ENCODE data around the gene NUDT6. TPM values are rescaled to one million over a fixed set of nuclear protein-coding genes. Genes with fewer than 3 reads are reported as not detected.
A peak's percentile ranks its signal among the peaks of the same experiment; 100 is the strongest.

Gene NUDT6
- total RNA-seq, 2 donors from 2014 or later = 6.6 to 12.4 TPM

DNA sequence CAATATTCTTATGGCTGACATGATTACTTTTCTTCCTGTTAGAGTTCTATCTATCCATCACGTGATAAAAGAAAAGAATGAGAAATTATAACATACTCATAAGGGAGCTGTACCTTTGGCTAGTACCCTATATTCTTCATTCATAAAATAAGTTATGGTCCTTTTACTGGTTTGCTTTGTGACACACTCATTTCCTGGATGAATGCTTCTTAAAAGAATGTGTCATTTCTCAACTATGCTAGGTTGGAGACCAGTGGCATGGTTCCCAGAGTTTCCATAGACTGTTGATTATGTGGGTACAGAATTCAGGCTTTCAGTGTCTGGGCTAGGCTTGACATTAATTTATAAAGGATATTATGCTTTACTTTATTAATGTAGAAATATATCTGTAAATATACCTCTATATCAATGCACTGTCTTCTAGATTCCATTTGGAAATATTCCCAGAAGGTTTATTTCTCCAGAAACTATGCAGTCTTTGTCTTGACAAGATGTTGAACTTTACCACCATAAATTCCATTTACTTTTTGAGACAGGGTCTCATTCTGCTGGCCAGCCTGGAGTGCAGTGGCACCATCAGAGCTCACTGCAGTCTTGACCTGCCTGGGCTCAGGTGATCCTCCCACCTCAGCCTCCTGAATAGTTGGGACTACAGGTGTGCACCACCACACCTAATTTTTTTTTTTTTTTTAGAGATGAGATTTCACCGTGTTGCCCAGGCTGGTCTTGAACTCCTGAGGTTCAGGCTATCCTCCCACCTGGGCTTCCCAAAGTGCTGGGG lies 23.8 kb downstream of the NUDT6 start:
- peak; percentile 70 for DNase-seq (ENCODE audit: low spot score)
- 55% methylated on average over 2 of the region's 2 CpGs for WGBS
- TF ChIP-seq, protein P1, sequence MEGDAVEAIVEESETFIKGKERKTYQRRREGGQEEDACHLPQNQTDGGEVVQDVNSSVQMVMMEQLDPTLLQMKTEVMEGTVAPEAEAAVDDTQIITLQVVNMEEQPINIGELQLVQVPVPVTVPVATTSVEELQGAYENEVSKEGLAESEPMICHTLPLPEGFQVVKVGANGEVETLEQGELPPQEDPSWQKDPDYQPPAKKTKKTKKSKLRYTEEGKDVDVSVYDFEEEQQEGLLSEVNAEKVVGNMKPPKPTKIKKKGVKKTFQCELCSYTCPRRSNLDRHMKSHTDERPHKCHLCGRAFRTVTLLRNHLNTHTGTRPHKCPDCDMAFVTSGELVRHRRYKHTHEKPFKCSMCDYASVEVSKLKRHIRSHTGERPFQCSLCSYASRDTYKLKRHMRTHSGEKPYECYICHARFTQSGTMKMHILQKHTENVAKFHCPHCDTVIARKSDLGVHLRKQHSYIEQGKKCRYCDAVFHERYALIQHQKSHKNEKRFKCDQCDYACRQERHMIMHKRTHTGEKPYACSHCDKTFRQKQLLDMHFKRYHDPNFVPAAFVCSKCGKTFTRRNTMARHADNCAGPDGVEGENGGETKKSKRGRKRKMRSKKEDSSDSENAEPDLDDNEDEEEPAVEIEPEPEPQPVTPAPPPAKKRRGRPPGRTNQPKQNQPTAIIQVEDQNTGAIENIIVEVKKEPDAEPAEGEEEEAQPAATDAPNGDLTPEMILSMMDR (IDR thresholded peaks at IDR 0.05) = no peak
- peak; percentile 83 for TF ChIP-seq POLR2AphosphoS5 (IDR thresholded peaks at IDR 0.05)
- no peak overlapping the region for H3K27ac ChIP-seq
- no peaks in the 10 kb centered on the region for H3K36me3 ChIP-seq
- H3K27me3 ChIP-seq (replicated peaks; ENCODE audit: insufficient read depth) = no peaks in the 10 kb centered on the region
- no peaks in the 10 kb centered on the region for H3K4me1 ChIP-seq (replicated peaks)
- intact Hi-C loops (cut with DNase I) = no loop called here
- no peaks in the 10 kb centered on the region for H3K9me3 ChIP-seq
- H3K4me3 ChIP-seq = no peak overlapping the region

DNA sequence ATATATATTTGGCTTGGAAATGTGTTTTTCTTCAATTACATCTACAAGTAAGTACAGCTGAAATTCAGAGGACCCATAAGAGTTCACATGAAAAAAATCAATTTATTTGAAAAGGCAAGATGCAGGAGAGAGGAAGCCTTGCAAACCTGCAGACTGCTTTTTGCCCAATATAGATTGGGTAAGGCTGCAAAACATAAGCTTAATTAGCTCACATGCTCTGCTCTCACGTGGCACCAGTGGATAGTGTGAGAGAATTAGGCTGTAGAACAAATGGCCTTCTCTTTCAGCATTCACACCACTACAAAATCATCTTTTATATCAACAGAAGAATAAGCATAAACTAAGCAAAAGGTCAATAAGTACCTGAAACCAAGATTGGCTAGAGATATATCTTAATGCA lies 26.1 kb downstream of the NUDT6 start:
- no peaks in the 10 kb centered on the region for H3K36me3 ChIP-seq
- H3K4me1 ChIP-seq (replicated peaks) = no peaks in the 10 kb centered on the region
- 88% methylated on average over 1 of the region's 1 CpG for WGBS
- no peaks in the 10 kb centered on the region for H3K27me3 ChIP-seq (replicated peaks; ENCODE audit: insufficient read depth)
- H3K4me3 ChIP-seq = no peak overlapping the region
- no peaks in the 10 kb centered on the region for H3K9me3 ChIP-seq
- intact Hi-C loops (cut with DNase I) = no loop called here
- no peak for DNase-seq (ENCODE audit: low spot score)
- no peak overlapping the region for H3K27ac ChIP-seq
- TF ChIP-seq POLR2A (IDR thresholded peaks at IDR 0.05) (no peak), POLR2AphosphoS5 (IDR thresholded peaks at IDR 0.05) (no peak)
- TF ChIP-seq, protein P1 (IDR thresholded peaks at IDR 0.05) = no peak

DNA sequence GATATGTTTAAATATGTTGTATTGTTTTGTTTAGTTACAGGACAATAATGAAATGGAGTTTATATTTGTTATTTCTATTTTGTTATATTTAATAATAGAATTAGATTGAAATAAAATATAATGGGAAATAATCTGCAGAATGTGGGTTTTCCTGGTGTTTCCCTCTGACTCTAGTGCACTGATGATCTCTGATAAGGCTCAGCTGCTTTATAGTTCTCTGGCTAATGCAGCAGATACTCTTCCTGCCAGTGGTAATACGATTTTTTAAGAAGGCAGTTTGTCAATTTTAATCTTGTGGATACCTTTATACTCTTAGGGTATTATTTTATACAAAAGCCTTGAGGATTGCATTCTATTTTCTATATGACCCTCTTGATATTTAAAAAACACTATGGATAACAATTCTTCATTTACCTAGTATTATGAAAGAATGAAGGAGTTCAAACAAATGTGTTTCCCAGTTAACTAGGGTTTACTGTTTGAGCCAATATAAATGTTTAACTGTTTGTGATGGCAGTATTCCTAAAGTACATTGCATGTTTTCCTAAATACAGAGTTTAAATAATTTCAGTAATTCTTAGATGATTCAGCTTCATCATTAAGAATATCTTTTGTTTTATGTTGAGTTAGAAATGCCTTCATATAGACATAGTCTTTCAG lies 26.9 kb downstream of the NUDT6 start:
- TF ChIP-seq, protein P1 (IDR thresholded peaks at IDR 0.05) = no peak
- TF ChIP-seq POLR2AphosphoS5 (IDR thresholded peaks at IDR 0.05) = no peak
- TF ChIP-seq POLR2A (IDR thresholded peaks at IDR 0.05) = no peak
- 14% methylated on average over 1 of the region's 1 CpG for WGBS
- intact Hi-C loops (cut with DNase I) = no loop called here
- H3K27me3 ChIP-seq (replicated peaks; ENCODE audit: insufficient read depth) = no peaks in the 10 kb centered on the region
- no peaks in the 10 kb centered on the region for H3K4me1 ChIP-seq (replicated peaks)
- H3K9me3 ChIP-seq = no peaks in the 10 kb centered on the region
- H3K4me3 ChIP-seq = no peak overlapping the region
- no peaks in the 10 kb centered on the region for H3K36me3 ChIP-seq
- no peak for DNase-seq (ENCODE audit: low spot score)
- H3K27ac ChIP-seq = no peak overlapping the region

DNA sequence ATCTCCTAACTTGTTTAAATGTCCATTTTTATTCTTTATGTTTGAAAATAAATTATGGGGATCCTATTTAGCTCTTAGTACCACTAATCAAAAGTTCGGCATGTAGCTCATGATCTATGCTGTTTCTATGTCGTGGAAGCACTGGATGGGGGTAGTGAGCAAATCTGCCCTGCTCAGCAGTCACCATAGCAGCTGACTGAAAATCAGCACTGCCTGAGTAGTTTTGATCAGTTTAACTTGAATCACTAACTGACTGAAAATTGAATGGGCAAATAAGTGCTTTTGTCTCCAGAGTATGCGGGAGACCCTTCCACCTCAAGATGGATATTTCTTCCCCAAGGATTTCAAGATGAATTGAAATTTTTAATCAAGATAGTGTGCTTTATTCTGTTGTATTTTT lies 27.6 kb downstream of the NUDT6 start:
- TF ChIP-seq, protein P1 (IDR thresholded peaks at IDR 0.05) = no peak
- TF ChIP-seq POLR2A (IDR thresholded peaks at IDR 0.05) (no peak), POLR2AphosphoS5 (IDR thresholded peaks at IDR 0.05) (no peak)
- intact Hi-C loops (cut with DNase I) = no loop called here
- DNase-seq (ENCODE audit: low spot score) = no peak

More for the DNA sequence above, 27.6 kb downstream of the NUDT6 start:
- no peak overlapping the region for H3K4me3 ChIP-seq
- no peaks in the 10 kb centered on the region for H3K27me3 ChIP-seq (replicated peaks; ENCODE audit: insufficient read depth)
- H3K9me3 ChIP-seq = no peaks in the 10 kb centered on the region
- H3K4me1 ChIP-seq (replicated peaks) = peaks cover under 1% of the 10 kb centered on the region
- WGBS = 86% methylated on average over 3 of the region's 3 CpGs
- H3K36me3 ChIP-seq = no peaks in the 10 kb centered on the region
- H3K27ac ChIP-seq = no peak overlapping the region
